Measurements from ENCODE around the gene SGMS1.

DNA sequence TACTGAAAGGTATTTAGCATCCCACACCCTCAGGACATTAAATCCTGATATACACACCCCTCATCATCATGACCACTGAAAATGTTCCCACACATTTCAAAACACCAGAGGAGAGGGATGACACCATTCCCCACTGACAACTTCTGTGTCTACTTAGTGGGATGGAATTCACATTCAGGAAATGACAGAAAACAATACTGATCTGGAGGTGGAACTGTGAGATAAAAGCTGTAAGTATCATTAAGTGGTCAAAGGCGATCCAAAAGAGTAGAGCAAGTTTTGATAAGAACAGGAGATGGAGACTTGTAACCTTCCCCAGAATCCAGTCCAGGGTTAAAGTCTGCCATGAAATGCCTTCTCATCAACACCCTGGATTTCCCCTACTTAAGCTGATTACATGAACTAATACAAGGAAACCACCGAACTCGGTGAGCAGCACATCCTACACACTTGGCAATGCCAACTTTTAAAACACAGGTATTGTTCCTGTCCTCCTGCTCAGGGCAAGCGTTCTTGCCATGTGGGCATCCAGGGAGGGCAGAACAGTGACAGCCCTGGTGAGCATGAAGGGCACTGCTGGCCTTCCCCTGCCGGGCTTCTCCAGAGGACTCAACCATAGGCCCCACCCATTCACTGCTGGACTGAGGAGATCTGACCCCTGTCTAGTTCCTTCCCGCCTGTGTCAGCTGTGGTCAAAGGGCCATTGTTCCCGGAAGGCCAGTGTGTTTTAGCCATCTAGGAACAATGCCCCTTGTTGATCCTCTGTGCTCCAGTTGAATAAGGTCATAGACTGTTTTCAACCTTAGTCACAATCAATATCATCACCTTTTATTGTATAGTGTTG, 85.0 kb downstream of the SGMS1 start:
- TF ChIP-seq, protein P1, sequence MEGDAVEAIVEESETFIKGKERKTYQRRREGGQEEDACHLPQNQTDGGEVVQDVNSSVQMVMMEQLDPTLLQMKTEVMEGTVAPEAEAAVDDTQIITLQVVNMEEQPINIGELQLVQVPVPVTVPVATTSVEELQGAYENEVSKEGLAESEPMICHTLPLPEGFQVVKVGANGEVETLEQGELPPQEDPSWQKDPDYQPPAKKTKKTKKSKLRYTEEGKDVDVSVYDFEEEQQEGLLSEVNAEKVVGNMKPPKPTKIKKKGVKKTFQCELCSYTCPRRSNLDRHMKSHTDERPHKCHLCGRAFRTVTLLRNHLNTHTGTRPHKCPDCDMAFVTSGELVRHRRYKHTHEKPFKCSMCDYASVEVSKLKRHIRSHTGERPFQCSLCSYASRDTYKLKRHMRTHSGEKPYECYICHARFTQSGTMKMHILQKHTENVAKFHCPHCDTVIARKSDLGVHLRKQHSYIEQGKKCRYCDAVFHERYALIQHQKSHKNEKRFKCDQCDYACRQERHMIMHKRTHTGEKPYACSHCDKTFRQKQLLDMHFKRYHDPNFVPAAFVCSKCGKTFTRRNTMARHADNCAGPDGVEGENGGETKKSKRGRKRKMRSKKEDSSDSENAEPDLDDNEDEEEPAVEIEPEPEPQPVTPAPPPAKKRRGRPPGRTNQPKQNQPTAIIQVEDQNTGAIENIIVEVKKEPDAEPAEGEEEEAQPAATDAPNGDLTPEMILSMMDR (IDR thresholded peaks at IDR 0.05; ENCODE audit: extremely low read depth in 1 of 2, insufficient read depth in 1 of 2, low read depth in 1 of 2, low read length in 2 of 2): no peak
- TF ChIP-seq POLR2AphosphoS5 (IDR thresholded peaks at IDR 0.05; ENCODE audit: insufficient read depth, low read depth, low read length): no peak
- peak; percentile 22 for TF ChIP-seq JUN (IDR thresholded peaks at IDR 0.05; ENCODE audit: borderline replicate concordance, insufficient read depth, insufficient read length, low read depth)
- TF ChIP-seq POLR2A (IDR thresholded peaks at IDR 0.05; ENCODE audit: low read depth, low read length): no peak
- no peak for TF ChIP-seq MAX (IDR thresholded peaks at IDR 0.05; ENCODE audit: insufficient read depth, insufficient read length)
- TF ChIP-seq EZH2 (IDR thresholded peaks at IDR 0.05; ENCODE audit: borderline replicate concordance, low read depth, low read length, severe bottlenecking): no peak
- TF ChIP-seq GATA2 (IDR thresholded peaks at IDR 0.05; ENCODE audit: insufficient read depth, insufficient read length, low read depth, low read length): peak; percentile 65
- no peak for TF ChIP-seq FOS (IDR thresholded peaks at IDR 0.05; ENCODE audit: borderline replicate concordance, insufficient read depth, low read length)

Data from endothelial cell of umbilical vein (primary cell).